Measurements from ENCODE around the gene GEMIN7. TPM values are rescaled to one million over a fixed set of nuclear protein-coding genes. Genes with fewer than 3 reads are reported as not detected.

GEMIN7 gene
- total and polyA plus RNA-seq, 2 of the 4 experiments (the other 2 are of a cell fraction) = 27.2 to 53.0 TPM

- ChIA-PET POLR2A (ENCODE audit: unreplicated experiment) (no interaction called here), CTCF (no interaction called here)
- in situ Hi-C loops (cut with MboI; ENCODE audit: low sequenced_read_pairs) (no loop called here), dilution Hi-C loops (cut with HindIII; ENCODE audit: low sequenced_read_pairs, unreplicated experiment) (no loop called here), intact Hi-C loops (cut with micrococcal nuclease) (loop anchor here (5.0 kb wide), 1 partner anchor 36 kb away; the partner anchor contains the start of gene PPP1R37)
- Histone ChIP-seq H3K27me3 (ENCODE audit: control insufficient read depth, insufficient read depth, low read length) (no peaks in the 10 kb centered on the region), H3K4me1 (ENCODE audit: control insufficient read depth, insufficient read depth, low read length) (no peaks in the 10 kb centered on the region), H3K56ac (ENCODE audit: extremely low read depth, insufficient read depth, low read length) (no peak overlapping the region), H2BK120ac (ENCODE audit: low read depth, low read length) (no peak overlapping the region), H2BK5ac (ENCODE audit: low read depth, low read length, poor library complexity, severe bottlenecking) (no peak overlapping the region), H3K18ac (ENCODE audit: low read depth, low read length) (no peak overlapping the region), H4K20me1 (ENCODE audit: insufficient read depth, low read length) (peaks cover 80% of the 10 kb centered on the region), H3K4ac (ENCODE audit: low read depth, low read length) (no peak overlapping the region), H4K91ac (ENCODE audit: insufficient read depth, low read depth, low read length) (no peak overlapping the region), H3K36me3 (ENCODE audit: control insufficient read depth, insufficient read depth, low read length) (peaks cover 3% of the 10 kb centered on the region; the same call in 1 of the 2 replicates), H3K14ac (replicated peaks; ENCODE audit: low read depth, low read length) (no peak overlapping the region), H2BK20ac (ENCODE audit: low read depth, low read length) (no peak overlapping the region), H2AFZ (replicated peaks; ENCODE audit: low read length, poor library complexity) (no peak overlapping the region), H3K9me1 (ENCODE audit: insufficient read depth, low read length) (peaks cover 8% of the 10 kb centered on the region; the same call in 1 of the 2 replicates), H3K23ac (ENCODE audit: low read depth, low read length) (no peak overlapping the region), H3K79me1 (ENCODE audit: low read depth in 1 of 2, low read length in 2 of 2) (peaks cover 39 to 85% of the 10 kb centered on the region in 2 experiments), H3K9me3 (ENCODE audit: control insufficient read depth, insufficient read depth, low read length) (no peaks in the 10 kb centered on the region), H2BK15ac (ENCODE audit: low read depth, low read length) (no peak overlapping the region), H2AK9ac (replicated peaks; ENCODE audit: low read depth, low read length, poor library complexity) (no peak overlapping the region), H3K9ac (ENCODE audit: low read depth, low read length) (no peak overlapping the region), H3K27ac (ENCODE audit: insufficient read depth, low read length) (no peak overlapping the region), H3K4me3 (ENCODE audit: insufficient read depth, low read depth, low read length) (no peak overlapping the region), H4K5ac (ENCODE audit: low read depth, low read length) (no peak overlapping the region), H2AK5ac (ENCODE audit: low read depth, low read length) (no peak overlapping the region), H4K8ac (ENCODE audit: low read depth in 2 of 2, low read length in 2 of 2) (no peak overlapping the region), H3K4me2 (ENCODE audit: low read depth, low read length) (no peak overlapping the region)
- BruUV-seq (replicated peaks) = no TSS peak
- DNase-seq (no peak), ATAC-seq (ENCODE audit: low read depth) (no peak)
- no peak for TF ChIP-seq SMC3 (IDR thresholded peaks at IDR 0.05; ENCODE audit: low read depth, low read length)
- no peak for TF ChIP-seq CEBPB (IDR thresholded peaks at IDR 0.05; ENCODE audit: low read depth, low read length)
- TF ChIP-seq RFX5 (IDR thresholded peaks at IDR 0.05; ENCODE audit: low read depth, low read length) = no peak
- 86% methylated on average over 4 of the region's 5 CpGs; no CpG with 5 or more reads in 1 of the 2 experiments for WGBS, 2 experiments (ENCODE audit: extremely low coverage in 2 of 2, insufficient read length in 1 of 2)
These were observed 49.1 kb downstream of the GEMIN7 start for GRCh38 chr19:45128146-45128545.
